Stimulated activated CD4-positive, alpha-beta T cell treated with anti-CD3 and anti-CD28 coated beads, Interleukin-12 subunit alpha, Interleukin-12 subunit beta, amount 100 ng/mL, for 48 hours (primary cell): ENCODE results near the gene GALNT8.

ENCODE experiments used
- DNase-seq, 3 donors: peaks; one replicate each; pipeline ENCODE4 v3.0.0-alpha.2; 2020; ENCODE audit warnings: low read depth in 2 of 3, low spot score in 1 of 3

The GALNT8 gene

GRCh38 chr12:4794491-4794890 lies 74.3 kb downstream of the GALNT8 start:
- DNase-seq, result no peak

- no peak for DNase-seq
Measured at GRCh38 chr12:4796216-4796615, 76.0 kb downstream of the GALNT8 start.

DNA sequence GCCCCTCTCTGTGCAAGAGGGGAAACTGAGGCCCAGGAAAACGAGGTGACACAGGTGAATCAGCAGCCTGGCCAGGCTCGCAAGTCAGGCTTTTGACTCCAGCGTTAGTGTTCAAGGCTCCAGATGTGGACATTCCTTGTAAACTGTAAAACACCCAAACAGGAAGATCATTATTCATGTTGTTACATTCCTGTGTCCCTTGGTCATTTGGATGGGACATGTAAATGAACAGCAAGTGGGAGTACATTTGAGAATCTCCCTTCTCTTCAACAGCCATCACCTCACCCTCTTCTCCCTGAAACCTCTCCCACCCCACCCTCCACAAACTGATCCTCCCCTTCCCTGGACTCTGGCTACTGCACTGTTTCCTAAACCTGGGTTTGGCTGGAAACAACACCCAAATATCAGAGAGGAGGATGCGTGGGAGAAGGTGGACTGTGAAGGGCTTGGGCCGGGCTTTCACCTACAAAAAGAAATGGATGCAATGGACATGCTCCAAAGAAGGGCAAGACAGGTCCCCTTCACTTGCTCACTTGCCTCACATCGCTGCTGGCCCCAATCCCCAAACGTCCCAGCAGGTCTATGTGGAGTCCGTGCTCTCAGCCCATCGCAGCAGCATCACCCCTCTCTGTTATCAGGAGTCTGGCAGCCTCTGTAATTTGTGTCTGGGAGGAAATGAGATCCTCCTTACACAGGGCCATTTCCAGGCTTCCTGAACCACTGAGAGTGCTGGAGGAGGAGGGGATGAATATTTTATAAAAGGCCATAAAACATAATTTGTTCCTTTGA lies 76.7 kb downstream of the GALNT8 start:
- no peak for DNase-seq

- DNase-seq, result no peak
Measured at GRCh38 chr12:4800555-4800954, 80.4 kb downstream of the GALNT8 start.

DNA sequence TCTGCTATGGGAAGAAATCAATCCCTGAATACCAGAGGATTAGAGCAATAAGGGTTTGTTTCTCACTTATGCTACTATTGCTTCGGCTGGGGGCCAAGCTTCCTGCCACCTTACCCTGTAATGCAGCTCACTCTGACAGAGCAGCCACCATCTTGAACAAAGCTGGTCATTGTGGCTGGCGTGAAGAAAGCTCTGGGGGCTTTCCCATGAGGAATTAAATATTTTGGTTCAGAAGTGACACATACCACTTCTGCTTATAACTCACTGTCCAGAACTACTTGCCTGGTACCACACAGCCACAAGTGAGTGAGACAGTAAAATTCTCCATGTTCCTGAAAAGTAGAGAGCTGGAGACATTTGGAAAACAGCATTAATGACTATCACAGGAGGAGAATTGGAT lies 82.6 kb downstream of the GALNT8 start:
- DNase-seq, result no peak

DNA sequence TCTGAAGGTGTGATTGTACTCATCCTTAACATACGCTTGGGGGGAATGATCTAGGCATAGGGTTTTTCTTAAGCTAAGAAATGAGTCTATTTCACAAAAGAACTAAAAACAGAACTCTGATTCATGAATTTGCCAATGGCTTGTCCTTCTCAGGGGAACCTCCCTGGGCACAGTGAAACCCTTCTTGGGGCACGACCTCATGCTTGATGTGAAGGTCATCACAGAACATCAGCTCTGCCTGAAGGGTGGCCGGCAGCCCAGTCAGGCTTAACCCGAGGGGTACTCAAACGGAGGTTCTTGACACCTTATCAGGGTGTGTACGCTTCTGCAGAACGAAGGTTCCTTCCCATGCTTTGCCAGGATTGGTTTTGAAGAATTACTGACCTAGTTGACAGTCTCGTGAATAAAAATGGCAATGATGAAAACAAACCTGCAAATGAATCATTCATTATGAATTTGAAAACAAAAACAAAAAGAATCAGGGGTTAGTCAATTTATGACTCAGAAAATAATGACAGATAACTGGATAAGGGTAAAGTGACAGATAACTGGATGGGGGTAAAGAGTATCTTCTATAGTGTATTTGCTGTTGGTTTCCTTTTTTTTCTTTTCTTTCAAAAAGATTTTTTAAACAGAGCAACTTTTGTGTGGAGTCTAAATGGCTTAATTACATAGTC lies 86.4 kb downstream of the GALNT8 start:
- no peak for DNase-seq

DNA sequence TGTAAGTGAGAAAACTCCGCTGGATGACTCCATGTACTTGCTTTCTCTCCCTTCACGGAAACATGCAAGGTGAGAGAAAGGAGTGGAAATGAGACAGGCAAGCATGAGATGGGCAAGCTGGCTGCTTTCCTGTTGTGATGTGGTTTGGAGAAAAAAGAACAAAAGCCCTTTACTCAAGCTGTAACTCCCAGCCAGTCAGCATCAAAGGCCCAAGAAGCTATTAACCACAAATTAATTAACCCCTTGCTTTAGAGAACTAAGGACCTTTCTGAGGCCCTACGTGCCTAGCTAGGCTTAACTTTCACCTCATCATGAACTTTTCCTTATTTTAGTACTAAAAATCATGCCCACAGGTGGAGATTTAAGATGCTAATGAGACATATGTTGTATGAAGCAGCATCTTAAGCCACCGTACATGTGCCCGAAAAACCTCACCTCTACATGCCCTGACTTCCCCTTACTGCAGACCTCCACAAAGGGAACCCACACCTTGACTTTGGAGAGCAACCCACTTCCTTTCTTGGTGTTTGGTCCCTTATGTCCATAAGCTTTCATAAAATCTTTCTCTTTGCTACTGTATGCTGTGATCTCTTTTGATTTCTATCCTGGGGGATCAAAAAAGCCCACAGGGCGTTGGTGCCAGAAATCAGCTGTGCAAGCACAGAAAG lies 87.0 kb downstream of the GALNT8 start:
- no peak for DNase-seq

DNA sequence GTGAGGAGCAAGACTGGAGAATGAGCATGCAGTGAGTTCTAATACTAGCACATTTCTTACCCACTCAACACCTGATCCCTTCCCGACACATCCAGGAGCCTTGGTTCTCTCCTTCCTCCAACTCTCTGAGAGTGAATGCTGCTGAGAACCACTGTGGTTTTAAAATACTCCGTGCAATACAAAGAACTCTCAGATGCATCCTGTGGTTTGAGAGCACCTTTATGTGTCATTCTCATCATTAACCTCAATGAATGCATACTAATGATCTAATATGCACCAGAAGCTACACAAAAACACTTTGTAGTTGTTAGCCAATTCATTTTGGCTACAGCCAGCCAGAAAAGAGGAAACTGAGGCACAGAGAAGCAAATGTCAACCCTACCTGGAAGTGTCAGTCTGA lies 87.6 kb downstream of the GALNT8 start:
- no peak for DNase-seq

DNA sequence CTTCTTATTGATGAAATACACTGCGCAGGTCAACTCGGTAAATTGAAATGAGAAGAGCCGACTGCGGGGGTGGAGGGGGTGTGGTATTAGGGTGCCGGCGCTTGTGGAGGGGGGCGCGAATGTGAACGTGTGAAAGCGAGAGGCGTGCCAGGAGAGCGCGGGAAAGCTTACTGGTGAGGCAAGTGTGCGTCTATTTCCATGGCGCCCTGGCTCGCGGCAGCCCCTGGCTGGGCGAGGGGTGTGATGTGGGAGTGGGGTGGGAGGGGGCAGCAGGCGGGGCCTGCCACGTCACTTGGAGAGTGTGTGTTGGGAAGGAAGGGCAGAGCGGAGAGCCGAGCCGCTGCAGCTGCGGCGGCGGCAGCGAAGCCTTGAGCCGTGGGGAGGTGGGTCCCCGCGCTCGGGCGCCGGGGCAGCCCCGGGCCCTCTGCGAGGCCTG lies 88.8 kb downstream of the GALNT8 start:
- no peak for DNase-seq

- DNase-seq, result peak in 1 of 3 donors; percentile 23
Measured at GRCh38 chr12:4809449-4810218, 89.4 kb downstream of the GALNT8 start.

- DNase-seq, result no peak
Measured at GRCh38 chr12:4810219-4810671, 90.0 kb downstream of the GALNT8 start.

DNA sequence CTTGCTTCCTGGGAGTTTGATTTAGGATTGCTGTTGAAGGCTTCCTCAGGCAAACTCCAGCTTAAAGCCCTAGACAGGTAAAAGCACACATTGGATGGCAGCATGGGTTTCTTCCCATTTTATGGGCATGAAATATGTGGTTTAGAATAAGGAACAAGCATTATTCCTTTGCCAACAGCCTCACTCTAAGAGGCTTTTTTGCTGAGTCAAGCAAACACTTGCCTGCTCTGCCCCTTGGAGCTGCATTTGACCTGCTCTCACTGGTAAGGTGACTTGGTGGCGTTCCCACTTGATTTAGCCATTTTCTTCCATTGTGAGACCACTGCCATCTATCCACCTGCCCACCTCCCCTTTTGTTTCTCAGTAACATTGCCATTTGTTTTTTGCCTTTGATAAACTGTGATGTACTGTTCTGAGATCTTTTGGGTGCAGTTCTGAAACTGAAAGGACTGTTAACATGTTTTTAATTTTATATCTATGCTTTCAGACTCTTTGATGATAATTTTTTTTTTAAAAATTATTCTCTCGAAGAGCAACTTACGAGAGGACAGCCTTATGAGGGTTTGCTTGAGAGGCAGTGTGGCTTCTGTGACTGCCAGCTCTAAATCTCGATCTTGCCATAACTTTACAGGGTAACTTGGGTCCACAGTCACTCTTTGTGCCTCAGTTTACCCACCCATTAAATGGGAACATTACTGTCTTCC lies 92.6 kb downstream of the GALNT8 start:
- DNase-seq, result no peak

GRCh38 chr12:4813741-4814140 lies 93.5 kb downstream of the GALNT8 start:
- DNase-seq, result no peak

GRCh38 chr12:4814485-4814884 lies 94.3 kb downstream of the GALNT8 start:
- no peak for DNase-seq

- DNase-seq, result no peak
Measured at GRCh38 chr12:4816744-4817525, 96.7 kb downstream of the GALNT8 start.

DNA sequence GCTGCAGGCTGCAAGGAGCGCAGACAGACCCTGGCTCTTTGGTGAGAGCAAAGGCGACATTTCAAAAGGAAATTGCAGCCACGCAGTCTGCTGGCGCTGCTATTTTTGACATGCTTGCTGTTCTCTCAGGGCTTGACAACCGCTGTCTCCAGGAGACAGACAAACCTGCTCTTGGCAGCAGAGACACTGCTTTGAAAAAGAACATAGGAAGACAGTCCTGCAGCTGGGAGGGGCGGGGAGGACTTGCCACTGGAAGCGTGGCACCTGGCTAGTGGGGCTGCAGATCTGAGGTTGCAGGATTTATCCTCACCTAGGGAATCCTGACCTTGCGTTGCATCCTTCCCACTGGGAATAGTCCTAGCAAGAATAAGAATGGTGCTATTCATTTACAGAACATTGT lies 97.7 kb downstream of the GALNT8 start:
- no peak for DNase-seq

DNA sequence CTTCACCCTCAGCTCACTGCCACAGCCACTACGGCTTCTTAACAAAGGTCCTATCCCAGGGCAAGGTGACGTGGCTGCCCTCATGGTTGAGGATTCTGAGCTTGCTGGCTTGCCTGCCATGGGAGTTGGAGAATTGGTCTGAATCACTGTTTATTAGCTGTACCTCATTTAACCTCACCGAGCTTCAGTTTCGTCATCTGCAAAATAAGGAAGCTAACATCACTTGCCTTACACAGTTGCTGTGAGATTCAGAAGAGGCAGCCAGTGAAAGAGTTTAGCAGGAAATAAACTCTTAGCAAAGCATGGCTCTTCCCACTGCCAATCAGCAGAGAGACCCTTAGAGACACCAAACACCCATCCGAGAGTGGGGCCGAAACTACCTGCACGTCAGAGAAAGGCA lies 99.5 kb downstream of the GALNT8 start:
- no peak for DNase-seq

DNA sequence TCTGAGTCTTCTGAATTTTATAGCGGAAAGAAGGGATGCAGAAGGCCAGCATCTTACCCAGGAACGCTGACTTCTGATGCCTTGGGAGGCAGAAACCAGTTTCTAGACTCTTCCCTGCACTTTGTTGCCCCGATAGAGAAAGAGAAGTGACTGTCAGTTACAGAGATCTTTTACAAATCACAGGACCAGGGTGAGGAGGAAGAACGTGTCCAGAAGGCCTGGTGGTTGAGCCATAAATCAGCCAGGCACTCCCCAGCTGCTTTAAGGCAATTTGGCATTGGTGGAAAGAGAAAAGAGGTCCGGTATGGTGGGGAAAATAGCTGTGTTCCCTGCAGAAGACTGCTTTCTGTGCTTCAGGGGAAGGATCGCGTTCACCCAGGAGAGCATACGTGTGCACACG lies 100.8 kb downstream of the GALNT8 start:
- no peak for DNase-seq
